Breast epithelium (tissue), 3 donors: ENCODE data around the gene ANK2.

Experiments used
- POLR2A ChIP-seq: fragments of 450-650 bp; IDR thresholded peaks from one replicate; pipeline ENCODE4 v1.6.1; 2016; ENCODE audit warnings: antibody characterized with exemption, mild to moderate bottlenecking, moderate library complexity
- POLR2AphosphoS5 ChIP-seq, 3 donors: sonication (generic); formaldehyde crosslinking; IDR thresholded peaks; one replicate each; pipeline ENCODE4 v1.6.1; 2017; ENCODE audit warnings: antibody characterized with exemption in 3 of 3
- TF ChIP-seq, protein P1 (sequence below), 3 donors: fragments of 450-650 bp; IDR thresholded peaks; one replicate each; pipeline ENCODE4 v1.5.1; 2016 to 2017; ENCODE audit warnings: antibody characterized with exemption in 3 of 3, mild to moderate bottlenecking in 3 of 3, moderate library complexity in 3 of 3

DNA sequence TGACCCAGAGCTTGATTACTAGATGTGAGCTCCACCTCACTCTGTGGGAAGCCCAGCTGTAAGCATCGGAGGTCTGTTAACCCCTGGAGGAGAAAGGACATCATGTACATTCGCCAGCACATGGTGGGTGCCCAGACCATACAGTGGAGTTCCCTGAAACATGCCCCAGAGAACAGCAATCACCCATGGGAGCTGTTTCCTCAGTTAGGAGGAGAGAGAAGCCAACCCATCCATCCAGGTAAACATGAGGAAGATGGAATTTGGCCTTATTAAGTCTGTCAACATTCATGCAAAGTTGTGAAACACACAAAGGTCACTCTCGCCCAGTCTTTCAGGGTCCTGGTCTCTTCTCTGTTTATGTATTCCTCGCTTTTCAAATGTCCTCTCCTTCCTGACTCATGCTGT is 354.7 kb downstream of the ANK2 start:
- TF ChIP-seq, protein P1, sequence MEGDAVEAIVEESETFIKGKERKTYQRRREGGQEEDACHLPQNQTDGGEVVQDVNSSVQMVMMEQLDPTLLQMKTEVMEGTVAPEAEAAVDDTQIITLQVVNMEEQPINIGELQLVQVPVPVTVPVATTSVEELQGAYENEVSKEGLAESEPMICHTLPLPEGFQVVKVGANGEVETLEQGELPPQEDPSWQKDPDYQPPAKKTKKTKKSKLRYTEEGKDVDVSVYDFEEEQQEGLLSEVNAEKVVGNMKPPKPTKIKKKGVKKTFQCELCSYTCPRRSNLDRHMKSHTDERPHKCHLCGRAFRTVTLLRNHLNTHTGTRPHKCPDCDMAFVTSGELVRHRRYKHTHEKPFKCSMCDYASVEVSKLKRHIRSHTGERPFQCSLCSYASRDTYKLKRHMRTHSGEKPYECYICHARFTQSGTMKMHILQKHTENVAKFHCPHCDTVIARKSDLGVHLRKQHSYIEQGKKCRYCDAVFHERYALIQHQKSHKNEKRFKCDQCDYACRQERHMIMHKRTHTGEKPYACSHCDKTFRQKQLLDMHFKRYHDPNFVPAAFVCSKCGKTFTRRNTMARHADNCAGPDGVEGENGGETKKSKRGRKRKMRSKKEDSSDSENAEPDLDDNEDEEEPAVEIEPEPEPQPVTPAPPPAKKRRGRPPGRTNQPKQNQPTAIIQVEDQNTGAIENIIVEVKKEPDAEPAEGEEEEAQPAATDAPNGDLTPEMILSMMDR (IDR thresholded peaks at IDR 0.05), result no peak
- no peak for TF ChIP-seq POLR2AphosphoS5 (IDR thresholded peaks at IDR 0.05)
- no peak for TF ChIP-seq POLR2A
